DND-41 (cell line): ENCODE results near the gene DAB2.

Source experiments
- ATAC-seq: fragments of 200-7000 bp; cut with Tn5 transposase; 3 replicates; pipeline ENCODE4 v1.9.1; 2021; ENCODE audit warnings: low read depth; ENCODE audit not compliant: insufficient read depth
- DNase-seq: peaks from one replicate; pipeline ENCODE4 v3.0.0-alpha.2; 2020
- H2AFZ ChIP-seq: 2 replicates; pipeline ENCODE4 v1.6.0; 2012; ENCODE audit warnings: low read depth, low read length
- H3K27ac ChIP-seq: 2 replicates; pipeline ENCODE4 v1.5.1; 2012; ENCODE audit warnings: low read length, inconsistent platforms
- H3K27me3 ChIP-seq: fragments of 200-600 bp; sonication (generic); 2 replicates; pipeline ENCODE4 v1.6.0; 2012; ENCODE audit warnings: low read length, mild to moderate bottlenecking, inconsistent platforms; ENCODE audit not compliant: insufficient read depth, poor library complexity
- H3K36me3 ChIP-seq: 2 replicates; pipeline ENCODE4 v1.5.1; 2012; ENCODE audit warnings: low read length, inconsistent platforms; ENCODE audit not compliant: insufficient read depth
- H3K4me1 ChIP-seq: 2 replicates; pipeline ENCODE4 v1.5.1; 2012; ENCODE audit warnings: mild to moderate bottlenecking, low read length; ENCODE audit not compliant: insufficient read depth
- H3K4me2 ChIP-seq: 2 replicates; pipeline ENCODE4 v1.6.0; 2012; ENCODE audit warnings: mild to moderate bottlenecking, moderate library complexity, low read length, inconsistent platforms; ENCODE audit not compliant: insufficient read depth
- H3K4me3 ChIP-seq, 2 experiments: fragments of 200-600 bp in 1 of 2; shearing (Covaris generic) in 1 of 2; 2 replicates each; pipeline ENCODE4 v1.5.1; 2012 to 2016; ENCODE audit warnings: inconsistent platforms in 2 of 2, low read length in 2 of 2, mild to moderate bottlenecking in 2 of 2, low read depth in 1 of 2, moderate library complexity in 1 of 2
- H3K79me2 ChIP-seq: 2 replicates; pipeline ENCODE4 v1.6.0; 2012; ENCODE audit warnings: low read length, inconsistent platforms; ENCODE audit not compliant: insufficient read depth
- H3K9ac ChIP-seq: 2 replicates; pipeline ENCODE4 v1.6.0; 2012; ENCODE audit warnings: low read depth, mild to moderate bottlenecking, inconsistent platforms, low read length, moderate library complexity
- H3K9me3 ChIP-seq: 2 replicates; pipeline ENCODE4 v1.5.1; 2012; ENCODE audit warnings: low read length, moderate library complexity, mild to moderate bottlenecking, inconsistent platforms; ENCODE audit not compliant: insufficient read depth, severe bottlenecking
- H4K20me1 ChIP-seq: 2 replicates; pipeline ENCODE4 v1.6.0; 2012; ENCODE audit warnings: low read length; ENCODE audit not compliant: insufficient read depth
- EZH2 ChIP-seq: IDR thresholded peaks from 3 replicates; pipeline ENCODE4 v1.6.1; 2012; ENCODE audit warnings: borderline replicate concordance, low read depth, mild to moderate bottlenecking, moderate library complexity, low read length, inconsistent platforms; ENCODE audit not compliant: severe bottlenecking
- TF ChIP-seq, protein P1 (sequence below): IDR thresholded peaks from 2 replicates; pipeline ENCODE4 v1.5.1; 2012; ENCODE audit warnings: borderline replicate concordance, low read length, moderate library complexity, mild to moderate bottlenecking; ENCODE audit not compliant: poor library complexity, severe bottlenecking; ENCODE audit errors: extremely low read depth

The DAB2 gene

DNA sequence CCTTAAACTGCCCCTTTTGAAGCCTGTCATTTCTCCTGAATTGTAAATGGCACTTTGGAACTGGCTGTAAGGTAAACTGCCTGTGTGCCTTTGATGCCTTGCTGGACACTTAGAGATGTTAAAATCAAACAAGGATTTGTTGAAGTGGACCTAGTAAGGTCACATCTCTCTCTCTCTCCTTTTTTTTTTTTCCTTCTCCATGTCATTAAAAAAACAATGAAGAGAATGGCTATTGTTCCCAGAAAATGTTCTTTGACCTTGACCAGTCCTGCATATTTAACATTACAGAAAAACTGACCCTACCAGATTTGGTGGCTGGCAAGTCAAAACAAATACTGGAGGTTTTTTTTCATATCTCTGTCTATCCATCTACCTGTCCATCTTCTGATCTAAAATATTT lies 2.9 kb upstream of the DAB2 start:
- no peak overlapping the region for H2AFZ ChIP-seq
- H3K4me1 ChIP-seq = no peaks in the 10 kb centered on the region
- H3K27ac ChIP-seq = no peak overlapping the region
- H3K4me3 ChIP-seq = no peak overlapping the region
- H3K9ac ChIP-seq = no peak overlapping the region
- H3K79me2 ChIP-seq = no peaks in the 10 kb centered on the region
- no peak for ATAC-seq
- H3K27me3 ChIP-seq = peaks cover 43% of the 10 kb centered on the region
- no peaks in the 10 kb centered on the region for H3K9me3 ChIP-seq
- H4K20me1 ChIP-seq = no peaks in the 10 kb centered on the region
- TF ChIP-seq, protein P1, sequence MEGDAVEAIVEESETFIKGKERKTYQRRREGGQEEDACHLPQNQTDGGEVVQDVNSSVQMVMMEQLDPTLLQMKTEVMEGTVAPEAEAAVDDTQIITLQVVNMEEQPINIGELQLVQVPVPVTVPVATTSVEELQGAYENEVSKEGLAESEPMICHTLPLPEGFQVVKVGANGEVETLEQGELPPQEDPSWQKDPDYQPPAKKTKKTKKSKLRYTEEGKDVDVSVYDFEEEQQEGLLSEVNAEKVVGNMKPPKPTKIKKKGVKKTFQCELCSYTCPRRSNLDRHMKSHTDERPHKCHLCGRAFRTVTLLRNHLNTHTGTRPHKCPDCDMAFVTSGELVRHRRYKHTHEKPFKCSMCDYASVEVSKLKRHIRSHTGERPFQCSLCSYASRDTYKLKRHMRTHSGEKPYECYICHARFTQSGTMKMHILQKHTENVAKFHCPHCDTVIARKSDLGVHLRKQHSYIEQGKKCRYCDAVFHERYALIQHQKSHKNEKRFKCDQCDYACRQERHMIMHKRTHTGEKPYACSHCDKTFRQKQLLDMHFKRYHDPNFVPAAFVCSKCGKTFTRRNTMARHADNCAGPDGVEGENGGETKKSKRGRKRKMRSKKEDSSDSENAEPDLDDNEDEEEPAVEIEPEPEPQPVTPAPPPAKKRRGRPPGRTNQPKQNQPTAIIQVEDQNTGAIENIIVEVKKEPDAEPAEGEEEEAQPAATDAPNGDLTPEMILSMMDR = no peak
- TF ChIP-seq EZH2 = no peak
- H3K4me2 ChIP-seq = no peak overlapping the region
- no peak for DNase-seq
- H3K36me3 ChIP-seq = no peaks in the 10 kb centered on the region

GRCh38 chr5:39427229-39427628 lies 2.4 kb upstream of the DAB2 start:
- Histone ChIP-seq H4K20me1 (no peaks in the 10 kb centered on the region), H3K36me3 (no peaks in the 10 kb centered on the region), H2AFZ (no peak overlapping the region), H3K27ac (no peak overlapping the region), H3K4me2 (no peak overlapping the region), H3K9me3 (no peaks in the 10 kb centered on the region), H3K79me2 (no peaks in the 10 kb centered on the region), H3K9ac (no peak overlapping the region), H3K4me1 (no peaks in the 10 kb centered on the region), H3K27me3 (peaks cover 47% of the 10 kb centered on the region), H3K4me3 (no peak overlapping the region)
- ATAC-seq = no peak
- TF ChIP-seq EZH2 = no peak
- TF ChIP-seq, protein P1 = no peak
- DNase-seq = no peak

DNA sequence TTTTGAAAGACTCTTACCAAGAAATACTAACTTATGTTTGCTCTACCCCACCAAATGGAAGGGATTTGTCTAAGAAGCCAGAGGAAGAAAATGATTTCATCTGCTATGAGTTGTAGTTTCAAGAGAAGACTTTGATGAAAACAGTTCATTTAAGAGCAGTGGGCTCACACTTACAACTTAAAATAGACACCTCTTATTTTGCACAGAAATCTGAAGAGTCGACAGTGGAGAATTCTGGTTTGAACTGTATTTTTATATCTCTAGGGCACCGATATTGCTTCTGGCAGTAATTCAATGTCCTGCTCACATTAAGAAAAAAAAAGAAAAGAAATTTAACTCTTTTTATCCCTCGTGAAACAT lies 1.9 kb upstream of the DAB2 start:
- Histone ChIP-seq H3K36me3 (no peaks in the 10 kb centered on the region), H3K4me2 (no peak overlapping the region), H3K4me1 (no peaks in the 10 kb centered on the region), H4K20me1 (no peaks in the 10 kb centered on the region), H3K9me3 (no peaks in the 10 kb centered on the region), H3K27ac (no peak overlapping the region), H3K27me3 (peaks cover 49% of the 10 kb centered on the region), H3K9ac (no peak overlapping the region), H3K4me3 (no peak overlapping the region), H2AFZ (no peak overlapping the region), H3K79me2 (no peaks in the 10 kb centered on the region)
- no peak for ATAC-seq
- no peak for DNase-seq
- TF ChIP-seq, protein P1 = no peak
- TF ChIP-seq EZH2 = no peak
